GM18909 (cell line): ENCODE results near the gene ERCC2.
"Not testable (repeated sequence)": the region's sequence is repeated elsewhere in the genome, so short reads cannot be mapped to it uniquely, and the experiment has no call there.

Experiments
- ATAC-seq: cut with Tn5 transposase; IDR thresholded peaks from one replicate; pipeline ENCODE4 v1.9.1; 2021; ENCODE audit warnings: mild to moderate bottlenecking; ENCODE audit not compliant: unreplicated experiment, poor library complexity

ERCC2 gene

GRCh38 chr19:45340232-45340898 is 30.0 kb downstream of the ERCC2 start, which contains the start of gene KLC3:
Gene KLC3 (plus strand): TSS chr19:45340750. CDS start chr19:45345542, 4,792 bp downstream.
- ATAC-seq, result no peak

GRCh38 chr19:45339629-45340028 is 30.7 kb downstream of the ERCC2 start:
- no peak for ATAC-seq

GRCh38 chr19:45336696-45337251 is 33.6 kb downstream of the ERCC2 start:
- ATAC-seq, result no peak

- not testable (repeated sequence) for ATAC-seq
Observed at GRCh38 chr19:45334881-45335280, 35.5 kb downstream of the ERCC2 start.

GRCh38 chr19:45333609-45334303 is 36.6 kb downstream of the ERCC2 start:
- ATAC-seq, result no peak

GRCh38 chr19:45331411-45331810 is 39.0 kb downstream of the ERCC2 start:
- ATAC-seq, result no peak

- ATAC-seq, result no peak
Observed at GRCh38 chr19:45327404-45328143, 42.8 kb downstream of the ERCC2 start.

- no peak for ATAC-seq
Observed at GRCh38 chr19:45324349-45324907, 45.9 kb downstream of the ERCC2 start.

- no peak for ATAC-seq
Observed at GRCh38 chr19:45323671-45324081, 46.7 kb downstream of the ERCC2 start.

GRCh38 chr19:45322744-45323281 is 47.6 kb downstream of the ERCC2 start, which contains the start of gene CKM:
Gene CKM (minus strand): TSS chr19:45322875. CDS start chr19:45319713, 3,162 bp downstream.
- ATAC-seq, result no peak

GRCh38 chr19:45322311-45322710 is 48.1 kb downstream of the ERCC2 start:
- no peak for ATAC-seq

- no peak for ATAC-seq
Observed at GRCh38 chr19:45321848-45322247, 48.5 kb downstream of the ERCC2 start.

- ATAC-seq, result no peak
Observed at GRCh38 chr19:45320997-45321775, 49.2 kb downstream of the ERCC2 start.

GRCh38 chr19:45315304-45315703 is 55.1 kb downstream of the ERCC2 start:
- no peak for ATAC-seq

GRCh38 chr19:45314708-45315245 is 55.6 kb downstream of the ERCC2 start:
- ATAC-seq, result no peak

GRCh38 chr19:45312285-45312684 is 58.1 kb downstream of the ERCC2 start:
- not testable (repeated sequence) for ATAC-seq

- no peak for ATAC-seq
Observed at GRCh38 chr19:45311621-45312020, 58.8 kb downstream of the ERCC2 start.

GRCh38 chr19:45309322-45309721 is 61.1 kb downstream of the ERCC2 start:
- ATAC-seq, result not testable (repeated sequence)

- no peak for ATAC-seq
Observed at GRCh38 chr19:45307361-45307760, 63.0 kb downstream of the ERCC2 start.
